Measurements from ENCODE around the gene FAM171A1. TPM values are rescaled to one million over a fixed set of nuclear protein-coding genes. Genes with fewer than 3 reads are reported as not detected.
"Not testable (repeated sequence)": the region's sequence is repeated elsewhere in the genome, so short reads cannot be mapped to it uniquely, and the experiment has no call there.

The FAM171A1 gene
- total and polyA plus RNA-seq, 2 experiments from 2014 or later: 38.9 to 41.5 TPM

DNA sequence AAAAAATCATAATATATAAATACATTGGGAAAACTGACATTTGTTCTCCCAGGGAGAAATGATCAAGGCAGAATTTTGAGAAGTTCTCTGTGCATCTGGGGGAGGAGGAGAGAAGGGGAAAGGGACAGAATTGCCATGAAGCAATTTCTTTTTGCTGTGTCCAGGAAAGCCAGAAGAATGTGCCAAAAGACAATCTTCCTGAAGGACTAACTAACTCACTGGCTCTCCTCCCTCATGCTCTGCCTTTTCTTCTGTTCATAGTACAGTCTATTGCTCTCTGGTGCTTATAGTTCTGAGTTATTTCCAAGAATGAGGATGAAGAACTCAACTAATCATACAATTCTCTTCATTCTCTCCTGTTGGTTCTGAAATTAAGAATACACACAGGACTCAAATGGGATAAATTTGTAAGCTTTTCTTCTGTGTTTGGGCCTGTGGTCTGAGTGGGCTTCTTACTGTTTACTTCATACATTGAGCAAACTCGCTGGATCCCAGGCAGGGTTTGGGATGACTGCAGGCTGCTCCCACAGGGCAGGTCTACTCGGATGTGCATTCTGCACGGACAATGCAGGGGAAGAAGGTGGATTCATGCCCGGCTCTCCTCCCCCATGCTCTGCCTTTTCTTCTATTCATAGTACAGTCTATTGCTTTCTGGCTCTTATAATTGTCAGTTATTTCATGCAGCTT, 22.2 kb upstream of the FAM171A1 start:
- no peak for DNase-seq (ENCODE audit: low read depth in 1 of 2, low spot score in 1 of 2)
- no peaks in the 10 kb centered on the region for H3K36me3 ChIP-seq
- H3K27me3 ChIP-seq: no peaks in the 10 kb centered on the region
- H3K4me3 ChIP-seq: no peak overlapping the region
- no peaks in the 10 kb centered on the region for H3K9me3 ChIP-seq (ENCODE audit: low read depth)
- H3K4me1 ChIP-seq (ENCODE audit: low read depth): no peaks in the 10 kb centered on the region
- no peak overlapping the region for H3K27ac ChIP-seq
- TF ChIP-seq, protein P1, sequence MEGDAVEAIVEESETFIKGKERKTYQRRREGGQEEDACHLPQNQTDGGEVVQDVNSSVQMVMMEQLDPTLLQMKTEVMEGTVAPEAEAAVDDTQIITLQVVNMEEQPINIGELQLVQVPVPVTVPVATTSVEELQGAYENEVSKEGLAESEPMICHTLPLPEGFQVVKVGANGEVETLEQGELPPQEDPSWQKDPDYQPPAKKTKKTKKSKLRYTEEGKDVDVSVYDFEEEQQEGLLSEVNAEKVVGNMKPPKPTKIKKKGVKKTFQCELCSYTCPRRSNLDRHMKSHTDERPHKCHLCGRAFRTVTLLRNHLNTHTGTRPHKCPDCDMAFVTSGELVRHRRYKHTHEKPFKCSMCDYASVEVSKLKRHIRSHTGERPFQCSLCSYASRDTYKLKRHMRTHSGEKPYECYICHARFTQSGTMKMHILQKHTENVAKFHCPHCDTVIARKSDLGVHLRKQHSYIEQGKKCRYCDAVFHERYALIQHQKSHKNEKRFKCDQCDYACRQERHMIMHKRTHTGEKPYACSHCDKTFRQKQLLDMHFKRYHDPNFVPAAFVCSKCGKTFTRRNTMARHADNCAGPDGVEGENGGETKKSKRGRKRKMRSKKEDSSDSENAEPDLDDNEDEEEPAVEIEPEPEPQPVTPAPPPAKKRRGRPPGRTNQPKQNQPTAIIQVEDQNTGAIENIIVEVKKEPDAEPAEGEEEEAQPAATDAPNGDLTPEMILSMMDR (IDR thresholded peaks at IDR 0.05; ENCODE audit: low read depth, low read length): no peak

DNA sequence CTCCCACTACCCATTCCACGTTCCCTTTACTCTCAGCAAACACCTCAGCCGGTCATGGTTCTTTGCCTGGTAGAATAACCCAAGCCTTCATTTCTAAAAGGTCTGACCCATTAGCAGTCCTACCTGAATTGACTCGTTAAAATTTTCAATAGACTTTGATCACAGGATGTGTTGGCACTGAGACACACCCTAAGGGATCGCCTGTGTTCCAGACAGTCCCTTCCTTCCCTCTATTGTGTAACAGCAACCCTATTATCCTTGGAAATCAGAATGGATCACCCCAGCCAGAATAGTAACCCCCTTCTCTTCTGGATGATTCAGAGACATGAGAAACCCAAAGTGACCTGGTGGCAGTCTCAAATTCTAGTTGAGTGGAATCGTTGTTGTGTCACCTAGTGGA, 20.4 kb upstream of the FAM171A1 start:
- no peak for DNase-seq (ENCODE audit: low read depth in 1 of 2, low spot score in 1 of 2)
- no peaks in the 10 kb centered on the region for H3K9me3 ChIP-seq (ENCODE audit: low read depth)
- H3K27ac ChIP-seq: no peak overlapping the region
- no peaks in the 10 kb centered on the region for H3K4me1 ChIP-seq (ENCODE audit: low read depth)
- no peak overlapping the region for H3K4me3 ChIP-seq
- H3K36me3 ChIP-seq: no peaks in the 10 kb centered on the region
- TF ChIP-seq, protein P1 (IDR thresholded peaks at IDR 0.05; ENCODE audit: low read depth, low read length): no peak
- H3K27me3 ChIP-seq: no peaks in the 10 kb centered on the region

DNA sequence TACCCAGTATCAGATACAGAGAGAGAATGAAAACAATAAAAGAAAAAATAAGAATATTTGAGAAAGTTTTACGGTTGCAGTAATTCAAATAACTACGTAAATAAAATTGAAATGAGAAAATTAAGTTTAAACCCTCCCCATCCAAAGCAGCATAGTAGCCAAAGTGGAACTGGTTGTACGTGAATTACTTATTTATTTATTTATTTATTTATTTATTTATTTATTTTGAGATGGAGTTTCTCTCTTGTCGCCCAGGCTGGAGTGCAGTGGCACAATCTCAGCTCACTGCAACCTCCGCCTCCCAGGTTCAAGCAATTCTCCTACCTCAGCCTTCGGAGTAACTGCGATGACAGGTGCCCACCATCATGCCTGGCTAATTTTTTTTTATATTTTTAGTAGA, 17.1 kb upstream of the FAM171A1 start:
- not testable (repeated sequence) for H3K4me3 ChIP-seq; H3K27me3 ChIP-seq; H3K4me1 ChIP-seq (ENCODE audit: low read depth); DNase-seq (ENCODE audit: low read depth in 1 of 2, low spot score in 1 of 2); H3K9me3 ChIP-seq (ENCODE audit: low read depth); H3K27ac ChIP-seq; H3K36me3 ChIP-seq

DNA sequence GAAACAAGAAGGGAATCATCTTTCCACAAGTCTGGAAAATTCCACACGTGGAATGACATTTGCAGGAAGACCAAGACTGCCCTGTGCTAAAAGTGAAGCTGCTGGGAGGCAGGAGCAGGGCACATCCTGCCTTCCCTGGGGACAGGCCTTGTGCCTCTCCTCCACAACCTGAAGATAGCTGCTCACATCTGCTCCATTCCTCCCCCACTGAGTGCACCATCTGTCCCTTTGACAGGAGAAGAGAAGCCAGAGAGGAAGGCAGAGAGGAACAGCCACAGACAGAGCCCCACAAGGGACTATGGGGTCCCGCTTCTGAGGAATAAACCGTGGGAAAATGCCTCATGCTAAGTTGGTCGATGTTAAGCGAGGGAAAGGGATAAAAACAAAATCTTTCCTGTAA, 15.9 kb upstream of the FAM171A1 start:
- no peak overlapping the region for H3K4me3 ChIP-seq
- no peaks in the 10 kb centered on the region for H3K27me3 ChIP-seq
- H3K27ac ChIP-seq: no peak overlapping the region
- TF ChIP-seq, protein P1 (IDR thresholded peaks at IDR 0.05; ENCODE audit: low read depth, low read length): no peak
- H3K36me3 ChIP-seq: no peaks in the 10 kb centered on the region
- H3K4me1 ChIP-seq (ENCODE audit: low read depth): no peaks in the 10 kb centered on the region
- H3K9me3 ChIP-seq (ENCODE audit: low read depth): no peaks in the 10 kb centered on the region
- no peak for DNase-seq (ENCODE audit: low read depth in 1 of 2, low spot score in 1 of 2)

DNA sequence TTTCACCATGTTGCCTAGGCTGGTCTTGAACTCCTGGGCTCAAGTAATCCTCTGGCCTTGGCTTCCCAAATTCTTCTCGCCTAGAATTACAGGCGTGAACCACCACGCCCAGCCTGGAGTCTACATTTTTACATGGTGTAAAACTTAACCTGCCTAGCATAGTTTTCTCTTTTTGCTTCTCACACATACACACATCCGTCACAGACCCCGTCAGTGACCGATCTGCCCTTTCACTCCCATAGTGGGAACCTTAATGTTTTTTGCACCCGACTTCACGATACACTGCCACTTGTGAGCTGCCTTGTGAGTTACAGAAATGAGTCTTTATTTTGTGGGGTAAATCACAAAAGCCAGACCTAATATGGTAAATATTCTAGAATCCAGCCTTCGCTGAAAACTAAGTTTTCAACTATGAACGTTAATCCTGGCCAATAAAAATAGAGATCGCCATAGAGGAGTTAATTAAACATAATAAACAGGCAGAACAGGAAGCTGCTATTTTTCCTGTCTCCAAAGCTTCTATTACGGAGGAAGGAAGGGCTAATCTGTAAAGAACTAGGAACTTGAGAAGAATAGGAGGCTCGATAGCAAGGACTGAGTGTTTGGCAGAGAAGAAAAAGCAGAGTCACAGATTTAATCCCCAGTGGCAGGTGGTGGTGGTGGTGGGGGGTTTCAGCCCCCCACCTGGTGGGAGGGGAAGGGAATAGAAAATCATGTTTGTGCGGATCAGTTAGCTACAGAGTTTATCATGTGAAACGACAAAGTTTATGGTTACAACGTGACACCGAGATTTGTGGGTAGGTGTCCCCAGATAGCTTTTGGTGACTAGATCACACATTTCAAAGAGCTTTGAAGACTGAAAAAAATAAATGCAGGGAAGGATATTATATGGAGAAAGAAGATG, 14.7 kb upstream of the FAM171A1 start:
- TF ChIP-seq, protein P1 (IDR thresholded peaks at IDR 0.05; ENCODE audit: low read depth, low read length): no peak
- DNase-seq (ENCODE audit: low read depth in 1 of 2, low spot score in 1 of 2): no peak
- no peaks in the 10 kb centered on the region for H3K9me3 ChIP-seq (ENCODE audit: low read depth)
- H3K4me3 ChIP-seq: no peak overlapping the region
- H3K27ac ChIP-seq: no peak overlapping the region
- no peaks in the 10 kb centered on the region for H3K27me3 ChIP-seq
- H3K4me1 ChIP-seq (ENCODE audit: low read depth): peaks cover 7% of the 10 kb centered on the region
- no peaks in the 10 kb centered on the region for H3K36me3 ChIP-seq

DNA sequence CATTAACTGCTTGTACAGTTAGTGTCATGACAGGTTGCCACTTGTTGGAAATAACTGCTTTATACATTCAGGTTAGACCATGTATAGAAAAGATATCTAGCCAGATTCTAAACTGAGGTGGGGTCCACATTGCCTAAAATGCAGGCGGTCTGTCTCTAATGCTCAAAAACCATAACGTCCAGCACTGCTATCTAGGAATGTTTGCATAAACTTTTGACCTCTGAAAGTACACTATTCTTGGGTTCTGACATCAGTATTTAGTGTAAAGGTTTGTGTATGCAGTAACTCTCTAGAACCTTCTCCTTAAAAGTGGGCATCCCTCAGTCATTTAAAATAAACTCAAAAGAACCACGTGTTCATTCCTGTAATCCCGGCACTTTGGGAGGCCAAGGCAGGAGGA, 10.3 kb upstream of the FAM171A1 start:
- TF ChIP-seq, protein P1 (IDR thresholded peaks at IDR 0.05; ENCODE audit: low read depth, low read length): no peak

More for the DNA sequence above, 10.3 kb upstream of the FAM171A1 start:
- Histone ChIP-seq H3K9me3 (ENCODE audit: low read depth) (no peaks in the 10 kb centered on the region), H3K27me3 (no peaks in the 10 kb centered on the region), H3K36me3 (no peaks in the 10 kb centered on the region), H3K4me1 (ENCODE audit: low read depth) (peaks cover 7% of the 10 kb centered on the region), H3K4me3 (no peak overlapping the region), H3K27ac (no peak overlapping the region)
- DNase-seq (ENCODE audit: low read depth in 1 of 2, low spot score in 1 of 2): no peak
